NB4 (cell line): Measurements from ENCODE around the gene RBBP6.

Source experiments
- CTCF ChIP-seq: IDR thresholded peaks from one replicate; pipeline ENCODE4 v1.5.1; 2012; ENCODE audit warnings: low read depth, low read length
- POLR2A ChIP-seq: IDR thresholded peaks from 2 replicates; pipeline ENCODE4 v1.6.1; 2011; ENCODE audit warnings: mild to moderate bottlenecking; ENCODE audit not compliant: insufficient read length; ENCODE audit errors: extremely low read depth

GRCh38 chr16:24508614-24509013 is 30.8 kb upstream of the RBBP6 start:
- TF ChIP-seq CTCF (no peak), POLR2A (no peak)
